Stimulated activated CD4-positive, alpha-beta T cell treated with anti-CD3 and anti-CD28 coated beads, TNF-alpha, amount 100 ng/mL, for 4 hours (primary cell): Measurements from ENCODE around the gene C11orf71.

Experiments used
- DNase-seq, 3 experiments: peaks; one replicate each; pipeline ENCODE4 v3.0.0-alpha.2; 2020; ENCODE audit warnings: low read depth in 3 of 3

Gene C11orf71

GRCh38 chr11:114400216-114400914 lies at the start of gene C11orf71, which contains the start of gene RBM7:
Gene C11orf71 (minus strand): TSS chr11:114400511. CDS start chr11:114400331, 180 bp downstream.
Gene RBM7 (plus strand): TSS chr11:114400666. CDS start chr11:114400672, 6 bp downstream.
- DNase-seq, result peak; percentile 94 to 95 (median 95)

- DNase-seq, result no peak
These were observed 49.5 kb upstream of the C11orf71 start for GRCh38 chr11:114449845-114450244.

- DNase-seq, result no peak
These were observed 48.6 kb upstream of the C11orf71 start for GRCh38 chr11:114448749-114449482.

- DNase-seq, result no peak
These were observed 47.6 kb upstream of the C11orf71 start for GRCh38 chr11:114447892-114448291.

GRCh38 chr11:114447444-114447843 lies 47.1 kb upstream of the C11orf71 start:
- no peak for DNase-seq

- no peak for DNase-seq
These were observed 42.2 kb upstream of the C11orf71 start for GRCh38 chr11:114442536-114442935.

GRCh38 chr11:114441921-114442320 lies 41.6 kb upstream of the C11orf71 start:
- no peak for DNase-seq

GRCh38 chr11:114440971-114441763 lies 40.9 kb upstream of the C11orf71 start:
- no peak for DNase-seq

GRCh38 chr11:114440121-114440860 lies 40.0 kb upstream of the C11orf71 start:
- DNase-seq, result no peak

GRCh38 chr11:114439229-114440120 lies 39.2 kb upstream of the C11orf71 start, which contains the start of gene REXO2:
Gene REXO2 (plus strand): TSS chr11:114439467. CDS start chr11:114439529, 62 bp downstream.
- peak; percentile 84 to 90 (median 90) for DNase-seq

- DNase-seq, result no peak
These were observed 38.0 kb upstream of the C11orf71 start for GRCh38 chr11:114438303-114438702.

GRCh38 chr11:114433376-114433775 lies 33.1 kb upstream of the C11orf71 start:
- DNase-seq, result no peak

- DNase-seq, result no peak
These were observed 32.6 kb upstream of the C11orf71 start for GRCh38 chr11:114432893-114433292.

- DNase-seq, result no peak
These were observed 30.0 kb upstream of the C11orf71 start for GRCh38 chr11:114430290-114430689.

GRCh38 chr11:114426280-114426679 lies 26.0 kb upstream of the C11orf71 start:
- no peak for DNase-seq

GRCh38 chr11:114416441-114416961 lies 16.2 kb upstream of the C11orf71 start:
- DNase-seq, result no peak

GRCh38 chr11:114413958-114414357 lies 13.6 kb upstream of the C11orf71 start:
- no peak for DNase-seq

GRCh38 chr11:114412946-114413345 lies 12.6 kb upstream of the C11orf71 start:
- no peak for DNase-seq

GRCh38 chr11:114401311-114401710 lies 1.0 kb upstream of the C11orf71 start:
- no peak for DNase-seq

GRCh38 chr11:114400915-114401223 lies 558 bp upstream of the C11orf71 start:
- DNase-seq, result no peak
